ENCODE measurements around the gene FAF1.

Gene FAF1

GRCh38 chr1:50995651-50996050 lies 35.6 kb upstream of the FAF1 start:
- H3K4me3 ChIP-seq (ENCODE audit: low read depth, low read length) = no peak overlapping the region
- no peak for DNase-seq (ENCODE audit: low read depth)
- TF ChIP-seq CTCF (IDR thresholded peaks at IDR 0.05; ENCODE audit: control insufficient read depth, extremely low read depth, insufficient read depth) = no peak

- DNase-seq (ENCODE audit: low read depth) = no peak
- H3K4me3 ChIP-seq (ENCODE audit: low read depth, low read length) = no peak overlapping the region
- no peak for TF ChIP-seq CTCF (IDR thresholded peaks at IDR 0.05; ENCODE audit: control insufficient read depth, extremely low read depth, insufficient read depth)
Observed at GRCh38 chr1:50994997-50995396, 34.9 kb upstream of the FAF1 start.

GRCh38 chr1:50993645-50994044 lies 33.6 kb upstream of the FAF1 start:
- no peak overlapping the region for H3K4me3 ChIP-seq (ENCODE audit: low read depth, low read length)
- TF ChIP-seq CTCF (IDR thresholded peaks at IDR 0.05; ENCODE audit: control insufficient read depth, extremely low read depth, insufficient read depth) = no peak
- no peak for DNase-seq (ENCODE audit: low read depth)

GRCh38 chr1:50992532-50993318 lies 32.7 kb upstream of the FAF1 start:
- no peak overlapping the region for H3K4me3 ChIP-seq (ENCODE audit: low read depth, low read length)
- DNase-seq (ENCODE audit: low read depth) = no peak
- no peak for TF ChIP-seq CTCF (IDR thresholded peaks at IDR 0.05; ENCODE audit: control insufficient read depth, extremely low read depth, insufficient read depth)

GRCh38 chr1:50989694-50990093 lies 29.6 kb upstream of the FAF1 start:
- H3K4me3 ChIP-seq (ENCODE audit: low read depth, low read length) = no peak overlapping the region
- TF ChIP-seq CTCF (IDR thresholded peaks at IDR 0.05; ENCODE audit: control insufficient read depth, extremely low read depth, insufficient read depth) = no peak
- no peak for DNase-seq (ENCODE audit: low read depth)

- TF ChIP-seq CTCF (IDR thresholded peaks at IDR 0.05; ENCODE audit: control insufficient read depth, extremely low read depth, insufficient read depth) = no peak
- DNase-seq (ENCODE audit: low read depth) = no peak
- H3K4me3 ChIP-seq (ENCODE audit: low read depth, low read length) = no peak overlapping the region
Observed at GRCh38 chr1:50986653-50987052, 26.6 kb upstream of the FAF1 start.

GRCh38 chr1:50985094-50985493 lies 25.0 kb upstream of the FAF1 start:
- no peak overlapping the region for H3K4me3 ChIP-seq (ENCODE audit: low read depth, low read length)
- TF ChIP-seq CTCF (IDR thresholded peaks at IDR 0.05; ENCODE audit: control insufficient read depth, extremely low read depth, insufficient read depth) = no peak
- DNase-seq (ENCODE audit: low read depth) = no peak
